H1 (cell line): Measurements from ENCODE around the gene RELL2.

Source experiments
- HDAC2 ChIP-seq, 2 experiments: fragments of 300-600 bp in 1 of 2; sonication (generic) in 1 of 2; IDR thresholded peaks; 2 replicates each; pipeline ENCODE4 v1.6.1; 2011 to 2012; ENCODE audit warnings: low read depth in 2 of 2, low read length in 2 of 2, mild to moderate bottlenecking in 2 of 2, moderate library complexity in 2 of 2, borderline replicate concordance in 1 of 2, inconsistent platforms in 1 of 2
- POLR2A ChIP-seq, 2 experiments: IDR thresholded peaks; 1 replicate in 1 of 2; 2 replicates in 1 of 2; pipeline ENCODE4 v1.6.1; 2011; ENCODE audit warnings: low read depth in 2 of 2, low read length in 2 of 2, mild to moderate bottlenecking in 2 of 2; ENCODE audit errors: control extremely low read depth in 1 of 2
- POLR2AphosphoS5 ChIP-seq: IDR thresholded peaks from 2 replicates; pipeline ENCODE4 v1.6.1; 2011; ENCODE audit warnings: low read depth, low read length
- POU5F1 ChIP-seq: IDR thresholded peaks from 2 replicates; pipeline ENCODE4 v1.6.1; 2011; ENCODE audit warnings: low read depth, mild to moderate bottlenecking, low read length, moderate library complexity
- RFX5 ChIP-seq: IDR thresholded peaks from 2 replicates; pipeline ENCODE4 v1.6.1; 2011; ENCODE audit warnings: low read depth, low read length, improper control_type of control experiment, borderline replicate concordance
- TAF1 ChIP-seq: IDR thresholded peaks from 2 replicates; pipeline ENCODE4 v1.6.1; 2011; ENCODE audit warnings: mild to moderate bottlenecking, low read depth, low read length
- TF ChIP-seq, protein P1 (sequence below), 3 experiments: IDR thresholded peaks; 1 replicate in 2 of 3; 2 replicates in 1 of 3; pipeline versions ENCODE4 v1.5.1 to v1.6.1; 2011; ENCODE audit warnings: low read length in 3 of 3, mild to moderate bottlenecking in 3 of 3, inconsistent platforms in 2 of 3, low read depth in 1 of 3, moderate library complexity in 1 of 3; ENCODE audit not compliant: insufficient read depth in 1 of 3; ENCODE audit errors: control extremely low read depth in 1 of 3

GRCh38 chr5:141651728-141652105, 14.9 kb downstream of the RELL2 start:
- no peak for TF ChIP-seq POLR2AphosphoS5
- TF ChIP-seq TAF1 = no peak
- TF ChIP-seq HDAC2 (IDR thresholded peaks at IDR 0.05; ENCODE audit: borderline replicate concordance in 1 of 2, low read depth in 2 of 2, low read length in 2 of 2) = no peak
- TF ChIP-seq, protein P1, sequence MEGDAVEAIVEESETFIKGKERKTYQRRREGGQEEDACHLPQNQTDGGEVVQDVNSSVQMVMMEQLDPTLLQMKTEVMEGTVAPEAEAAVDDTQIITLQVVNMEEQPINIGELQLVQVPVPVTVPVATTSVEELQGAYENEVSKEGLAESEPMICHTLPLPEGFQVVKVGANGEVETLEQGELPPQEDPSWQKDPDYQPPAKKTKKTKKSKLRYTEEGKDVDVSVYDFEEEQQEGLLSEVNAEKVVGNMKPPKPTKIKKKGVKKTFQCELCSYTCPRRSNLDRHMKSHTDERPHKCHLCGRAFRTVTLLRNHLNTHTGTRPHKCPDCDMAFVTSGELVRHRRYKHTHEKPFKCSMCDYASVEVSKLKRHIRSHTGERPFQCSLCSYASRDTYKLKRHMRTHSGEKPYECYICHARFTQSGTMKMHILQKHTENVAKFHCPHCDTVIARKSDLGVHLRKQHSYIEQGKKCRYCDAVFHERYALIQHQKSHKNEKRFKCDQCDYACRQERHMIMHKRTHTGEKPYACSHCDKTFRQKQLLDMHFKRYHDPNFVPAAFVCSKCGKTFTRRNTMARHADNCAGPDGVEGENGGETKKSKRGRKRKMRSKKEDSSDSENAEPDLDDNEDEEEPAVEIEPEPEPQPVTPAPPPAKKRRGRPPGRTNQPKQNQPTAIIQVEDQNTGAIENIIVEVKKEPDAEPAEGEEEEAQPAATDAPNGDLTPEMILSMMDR (IDR thresholded peaks at IDR 0.05; ENCODE audit: control extremely low read depth in 1 of 3, insufficient read depth in 1 of 3, low read depth in 1 of 3, low read length in 3 of 3) = no peak
- no peak for TF ChIP-seq POU5F1
- TF ChIP-seq POLR2A (IDR thresholded peaks at IDR 0.05; ENCODE audit: control extremely low read depth in 1 of 2, low read depth in 2 of 2, low read length in 2 of 2) = no peak
- TF ChIP-seq RFX5 = no peak
